HL-60 (cell line): ENCODE results near the gene TEKT3.

ENCODE experiments used
- POLR2AphosphoS5 ChIP-seq: IDR thresholded peaks from 2 replicates; pipeline ENCODE4 v1.6.1; 2012; ENCODE audit warnings: low read depth
- SPI1 ChIP-seq: IDR thresholded peaks from 2 replicates; pipeline ENCODE4 v1.6.1; 2012; ENCODE audit warnings: low read depth, mild to moderate bottlenecking, borderline replicate concordance

GRCh38 chr17:15386083-15386482, 44.7 kb upstream of the TEKT3 start:
- no peak for TF ChIP-seq SPI1
- no peak for TF ChIP-seq POLR2AphosphoS5
